Subcutaneous abdominal adipose tissue (tissue), 5 donors: ENCODE results near the gene TMEM43.
"Not testable (repeated sequence)": the region's sequence is repeated elsewhere in the genome, so short reads cannot be mapped to it uniquely, and the experiment has no call there.

Source experiments
- H3K27ac ChIP-seq: one replicate; pipeline ENCODE4 v1.7.0; 2013; ENCODE audit warnings: low read depth, mild to moderate bottlenecking, inconsistent platforms, low read length, moderate library complexity
- H3K27me3 ChIP-seq, 5 donors: one replicate each; pipeline ENCODE4 v1.7.0; 2013; ENCODE audit warnings: low read length in 5 of 5, inconsistent platforms in 1 of 5; ENCODE audit not compliant: control insufficient read depth in 5 of 5, insufficient read depth in 4 of 5
- H3K36me3 ChIP-seq, 5 donors: one replicate each; pipeline ENCODE4 v1.7.0; 2013; ENCODE audit warnings: low read length in 5 of 5; ENCODE audit not compliant: control insufficient read depth in 5 of 5, insufficient read depth in 5 of 5
- H3K4me1 ChIP-seq, 5 donors: one replicate each; pipeline ENCODE4 v1.7.0; 2013; ENCODE audit warnings: low read length in 5 of 5, mild to moderate bottlenecking in 3 of 5, moderate library complexity in 1 of 5; ENCODE audit not compliant: control insufficient read depth in 5 of 5, insufficient read depth in 5 of 5
- H3K4me3 ChIP-seq, 5 donors: one replicate each; pipeline ENCODE4 v1.7.0; 2013; ENCODE audit warnings: low read length in 5 of 5, low read depth in 1 of 5
- H3K9ac ChIP-seq, 5 donors: one replicate each; pipeline ENCODE4 v1.7.0; 2013; ENCODE audit warnings: low read length in 5 of 5, mild to moderate bottlenecking in 4 of 5, moderate library complexity in 3 of 5
- H3K9me3 ChIP-seq, 5 donors: one replicate each; pipeline ENCODE4 v1.7.0; 2013; ENCODE audit warnings: low read length in 5 of 5; ENCODE audit not compliant: control insufficient read depth in 5 of 5
- donor health status: healthy.
- donor health status: healthy.
- donor health status: healthy.
- donor health status: healthy.
- donor health status: healthy.

The TMEM43 gene

DNA sequence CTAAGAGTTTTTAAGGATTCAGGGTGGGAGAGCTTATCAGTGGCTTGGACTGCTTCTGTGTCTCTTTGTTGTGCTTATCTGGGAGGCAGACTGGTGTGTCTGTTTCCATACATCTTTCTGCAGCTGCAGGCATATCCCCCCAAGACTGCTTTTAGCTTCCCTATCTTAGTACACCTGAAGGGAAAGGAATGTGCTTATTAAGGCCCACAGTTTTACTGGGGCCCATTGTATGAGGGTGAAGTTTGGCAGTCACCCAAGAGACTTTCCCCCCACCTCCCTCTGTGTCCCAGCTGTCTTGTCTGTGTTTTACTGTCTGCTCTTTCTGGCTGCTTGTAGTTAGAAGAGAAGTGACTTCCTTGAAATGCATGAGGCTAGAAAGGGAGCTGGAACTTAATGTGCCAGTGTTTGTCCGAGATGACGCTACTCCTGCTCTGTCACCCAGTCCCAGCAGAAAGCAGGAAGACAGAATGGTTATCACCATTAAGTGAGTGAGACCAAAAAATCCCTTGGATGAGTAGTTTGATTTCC lies 3.9 kb upstream of the TMEM43 start:
- not testable (repeated sequence) for H3K4me3 ChIP-seq, H3K27ac ChIP-seq, H3K9me3 ChIP-seq, H3K9ac ChIP-seq, H3K27me3 ChIP-seq
- peaks cover 4 to 34% (median 21%) of the 10 kb centered on the region in 5 donors for H3K4me1 ChIP-seq
- H3K36me3 ChIP-seq = peaks cover 1 to 24% (median 10%) of the 10 kb centered on the region in 5 donors

DNA sequence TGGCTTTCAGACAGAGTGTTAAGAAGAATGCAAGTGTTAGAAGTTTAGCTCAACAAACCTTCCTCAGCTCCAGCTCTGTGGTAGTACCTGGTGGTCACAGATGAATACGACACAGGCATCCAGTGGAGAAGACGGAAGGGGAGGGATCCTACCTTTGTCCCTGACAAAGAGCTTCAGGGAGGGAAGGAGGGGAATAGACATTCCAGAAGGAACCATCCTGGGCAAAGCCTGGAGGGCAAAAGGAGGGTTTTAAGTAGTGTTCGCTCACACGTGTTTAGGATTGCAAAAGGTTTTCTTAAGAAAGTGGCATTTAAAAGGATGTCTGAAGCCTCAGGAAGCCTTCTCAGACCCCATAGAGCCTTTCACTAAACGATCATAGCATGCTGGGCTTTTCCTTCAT lies 3.0 kb upstream of the TMEM43 start:
- no peaks in the 10 kb centered on the region for H3K9me3 ChIP-seq
- no peak overlapping the region for H3K4me3 ChIP-seq
- H3K27ac ChIP-seq = no peak overlapping the region
- H3K4me1 ChIP-seq = peaks cover 11 to 43% (median 30%) of the 10 kb centered on the region in 5 donors
- peaks cover 0 to 16% (median 6%) of the 10 kb centered on the region in 5 donors for H3K36me3 ChIP-seq
- H3K9ac ChIP-seq = peak overlapping the region in 1 of 5 donors; percentile 1
- H3K27me3 ChIP-seq = no peaks in the 10 kb centered on the region

- Histone ChIP-seq H3K9ac (peak overlapping the region in 1 of 5 donors; percentile 1), H3K36me3 (peaks cover 0 to 16% (median 6%) of the 10 kb centered on the region in 5 donors), H3K4me1 (peaks cover 12 to 47% (median 35%) of the 10 kb centered on the region in 5 donors), H3K4me3 (no peak overlapping the region), H3K27ac (no peak overlapping the region), H3K9me3 (no peaks in the 10 kb centered on the region), H3K27me3 (no peaks in the 10 kb centered on the region)
Measured at GRCh38 chr3:14122301-14122700, 2.6 kb upstream of the TMEM43 start.

DNA sequence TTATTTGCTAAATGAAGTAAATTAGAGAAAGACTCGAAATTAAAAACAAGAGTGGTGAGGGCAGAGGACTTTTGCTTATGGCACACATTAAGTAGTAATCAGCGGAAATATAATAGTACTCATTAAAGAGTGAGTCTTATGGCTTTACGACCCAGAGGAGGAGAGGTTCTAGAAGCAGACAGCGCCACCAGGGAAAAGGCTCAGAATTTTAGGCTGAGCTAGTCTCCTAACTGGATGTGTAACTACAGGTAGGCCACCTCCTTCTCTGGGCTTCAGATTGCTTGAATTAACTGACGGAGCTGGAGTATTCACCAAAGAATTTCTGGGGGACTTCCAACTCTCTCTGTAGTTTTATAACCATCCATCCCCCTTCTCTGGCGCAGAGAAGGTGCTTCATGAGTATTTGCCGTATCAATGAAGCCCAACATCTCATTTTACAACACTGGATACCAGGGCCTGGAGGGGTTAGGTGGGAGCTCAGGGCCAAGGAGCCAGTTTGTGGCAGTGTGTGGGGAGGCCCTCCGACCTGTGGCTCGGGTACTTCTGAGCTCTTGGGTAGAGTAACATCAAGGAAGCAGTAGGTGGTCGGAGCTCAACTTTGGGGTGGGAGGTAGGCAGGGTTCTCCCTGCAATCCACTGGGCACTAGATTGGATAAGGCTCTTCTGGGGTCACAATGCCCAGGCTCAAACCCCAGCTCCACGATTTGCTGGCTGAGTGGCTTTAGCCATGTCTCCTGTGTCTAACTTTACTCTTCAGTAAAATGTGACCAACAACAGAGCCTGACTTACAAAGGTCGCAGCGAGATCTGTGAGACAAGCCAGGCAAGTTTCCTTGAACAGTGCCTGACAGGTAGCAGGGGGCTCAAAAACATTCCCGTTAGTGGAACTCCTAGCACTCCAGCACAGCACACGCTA lies 1.3 kb upstream of the TMEM43 start:
- Histone ChIP-seq H3K4me1 (peaks cover 12 to 54% (median 38%) of the 10 kb centered on the region in 5 donors), H3K9me3 (no peaks in the 10 kb centered on the region), H3K4me3 (peak overlapping the region; percentile 93 to 97 (median 96)), H3K27ac (peak overlapping the region; percentile 95), H3K9ac (peak overlapping the region; percentile 79 to 96 (median 90)), H3K36me3 (peaks cover 0 to 28% (median 17%) of the 10 kb centered on the region in 5 donors), H3K27me3 (no peaks in the 10 kb centered on the region)

DNA sequence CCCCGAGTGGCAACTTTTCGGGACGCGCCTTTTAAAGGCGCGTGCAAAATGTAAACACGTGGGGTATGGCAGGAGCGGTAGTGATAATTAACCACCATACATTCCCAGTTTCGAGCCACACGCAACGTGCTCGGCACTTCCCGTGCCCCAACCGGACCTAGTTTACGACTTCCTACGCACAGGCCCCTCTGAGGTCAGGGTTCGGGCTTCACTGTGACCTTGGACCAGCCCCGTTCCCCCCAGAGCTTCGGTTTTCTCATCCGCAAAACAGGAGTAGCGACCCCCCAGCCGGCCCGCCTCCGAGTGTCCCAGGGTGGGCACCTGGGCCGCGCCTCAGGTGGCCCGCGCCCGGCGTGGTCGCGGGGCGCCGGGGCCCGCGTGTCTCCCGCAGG lies 633 bp upstream of the TMEM43 start:
- Histone ChIP-seq H3K36me3 (peaks cover 0 to 34% (median 21%) of the 10 kb centered on the region in 5 donors), H3K27ac (peak overlapping the region; percentile 95), H3K4me3 (peak overlapping the region; percentile 93 to 97 (median 96))

GRCh38 chr3:14125193-14126016 lies 553 bp downstream of the TMEM43 start:
- H3K36me3 ChIP-seq = peaks cover 0 to 40% (median 25%) of the 10 kb centered on the region in 5 donors
- H3K27ac ChIP-seq = peak overlapping the region; percentile 95
- H3K9ac ChIP-seq = peak overlapping the region; percentile 57 to 97 (median 95)
- H3K9me3 ChIP-seq = no peaks in the 10 kb centered on the region
- H3K4me3 ChIP-seq = peak overlapping the region; percentile 93 to 97 (median 96)
- peaks cover 12 to 49% (median 40%) of the 10 kb centered on the region in 5 donors for H3K4me1 ChIP-seq
- H3K27me3 ChIP-seq = no peaks in the 10 kb centered on the region

More for the DNA sequence above, 633 bp upstream of the TMEM43 start:
- peaks cover 12 to 47% (median 36%) of the 10 kb centered on the region in 5 donors for H3K4me1 ChIP-seq
- no peaks in the 10 kb centered on the region for H3K9me3 ChIP-seq
- peak overlapping the region; percentile 79 to 96 (median 90) for H3K9ac ChIP-seq
- H3K27me3 ChIP-seq = no peaks in the 10 kb centered on the region

GRCh38 chr3:14126017-14126886 lies 1.4 kb downstream of the TMEM43 start:
- peak overlapping the region; percentile 93 to 97 (median 96) for H3K4me3 ChIP-seq
- H3K27me3 ChIP-seq = no peaks in the 10 kb centered on the region
- peak overlapping the region; percentile 95 for H3K27ac ChIP-seq
- peaks cover 12 to 57% (median 43%) of the 10 kb centered on the region in 5 donors for H3K4me1 ChIP-seq
- no peaks in the 10 kb centered on the region for H3K9me3 ChIP-seq
- H3K36me3 ChIP-seq = peaks cover 0 to 46% (median 31%) of the 10 kb centered on the region in 5 donors
- peak overlapping the region; percentile 81 to 97 (median 95) for H3K9ac ChIP-seq

- H3K36me3 ChIP-seq = peaks cover 0 to 46% (median 38%) of the 10 kb centered on the region in 5 donors
- H3K27ac ChIP-seq = peak overlapping the region; percentile 95
- peak overlapping the region in 3 of 5 donors; percentile 95 to 97 (median 96) for H3K9ac ChIP-seq
- peaks cover 12 to 58% (median 43%) of the 10 kb centered on the region in 5 donors for H3K4me1 ChIP-seq
- H3K9me3 ChIP-seq = no peaks in the 10 kb centered on the region
- peak overlapping the region; percentile 28 to 97 (median 95) for H3K4me3 ChIP-seq
- no peaks in the 10 kb centered on the region for H3K27me3 ChIP-seq
Measured at GRCh38 chr3:14126887-14127505, 2.1 kb downstream of the TMEM43 start.
